ENCODE measurements around the gene KCNA5.

The KCNA5 gene

GRCh38 chr12:5083955-5084849, 40.5 kb downstream of the KCNA5 start:
- Histone ChIP-seq H2AFZ (ENCODE audit: low read depth, low read length) (no peak overlapping the region), H3K36me3 (ENCODE audit: insufficient read depth, low read length) (no peaks in the 10 kb centered on the region), H3K4me3 (ENCODE audit: low read depth in 1 of 2, low read length in 2 of 2) (no peak overlapping the region), H4K20me1 (ENCODE audit: insufficient read depth, low read length) (no peaks in the 10 kb centered on the region; the same call in 1 of the 2 replicates), H3K4me1 (ENCODE audit: insufficient read depth, low read length) (no peaks in the 10 kb centered on the region), H3K27ac (ENCODE audit: low read length) (no peak overlapping the region), H3K27me3 (ENCODE audit: insufficient read depth, low read length, poor library complexity) (peaks cover 11% of the 10 kb centered on the region), H3K4me2 (ENCODE audit: insufficient read depth, low read length) (no peak overlapping the region), H3K79me2 (ENCODE audit: insufficient read depth, low read length) (no peaks in the 10 kb centered on the region), H3K9me3 (ENCODE audit: insufficient read depth, low read length, severe bottlenecking) (no peaks in the 10 kb centered on the region), H3K9ac (ENCODE audit: low read depth, low read length) (no peak overlapping the region)
- peak; percentile 49 for DNase-seq
- peak; percentile 77 for TF ChIP-seq CTCF (IDR thresholded peaks at IDR 0.05; ENCODE audit: borderline replicate concordance, extremely low read depth, low read length, poor library complexity, severe bottlenecking)
- no peak for TF ChIP-seq EZH2 (IDR thresholded peaks at IDR 0.05; ENCODE audit: borderline replicate concordance, low read depth, low read length, severe bottlenecking)
- peak; percentile 57; the same call in 1 of the 3 replicates for ATAC-seq (ENCODE audit: insufficient read depth, low read depth)

GRCh38 chr12:5085896-5086295, 42.2 kb downstream of the KCNA5 start:
- Histone ChIP-seq H3K4me3 (ENCODE audit: low read depth in 1 of 2, low read length in 2 of 2) (no peak overlapping the region), H3K4me2 (ENCODE audit: insufficient read depth, low read length) (no peak overlapping the region), H3K9ac (ENCODE audit: low read depth, low read length) (no peak overlapping the region), H3K4me1 (ENCODE audit: insufficient read depth, low read length) (no peaks in the 10 kb centered on the region), H3K36me3 (ENCODE audit: insufficient read depth, low read length) (no peaks in the 10 kb centered on the region), H4K20me1 (ENCODE audit: insufficient read depth, low read length) (no peaks in the 10 kb centered on the region; the same call in 1 of the 2 replicates), H2AFZ (ENCODE audit: low read depth, low read length) (no peak overlapping the region), H3K27me3 (ENCODE audit: insufficient read depth, low read length, poor library complexity) (no peaks in the 10 kb centered on the region), H3K9me3 (ENCODE audit: insufficient read depth, low read length, severe bottlenecking) (no peaks in the 10 kb centered on the region), H3K27ac (ENCODE audit: low read length) (no peak overlapping the region), H3K79me2 (ENCODE audit: insufficient read depth, low read length) (no peaks in the 10 kb centered on the region)
- TF ChIP-seq EZH2 (IDR thresholded peaks at IDR 0.05; ENCODE audit: borderline replicate concordance, low read depth, low read length, severe bottlenecking) = no peak
- DNase-seq (no peak), ATAC-seq (ENCODE audit: insufficient read depth, low read depth) (no peak)

GRCh38 chr12:5087831-5088554, 44.3 kb downstream of the KCNA5 start:
- Histone ChIP-seq H3K9ac (ENCODE audit: low read depth, low read length) (no peak overlapping the region), H3K79me2 (ENCODE audit: insufficient read depth, low read length) (no peaks in the 10 kb centered on the region), H3K36me3 (ENCODE audit: insufficient read depth, low read length) (no peaks in the 10 kb centered on the region), H3K9me3 (ENCODE audit: insufficient read depth, low read length, severe bottlenecking) (no peaks in the 10 kb centered on the region), H2AFZ (ENCODE audit: low read depth, low read length) (no peak overlapping the region), H3K4me3 (ENCODE audit: low read depth in 1 of 2, low read length in 2 of 2) (no peak overlapping the region), H3K27ac (ENCODE audit: low read length) (no peak overlapping the region), H3K4me2 (ENCODE audit: insufficient read depth, low read length) (no peak overlapping the region), H3K27me3 (ENCODE audit: insufficient read depth, low read length, poor library complexity) (peaks cover 4% of the 10 kb centered on the region), H4K20me1 (ENCODE audit: insufficient read depth, low read length) (no peaks in the 10 kb centered on the region; the same call in 1 of the 2 replicates), H3K4me1 (ENCODE audit: insufficient read depth, low read length) (no peaks in the 10 kb centered on the region)
- no peak for DNase-seq
- ATAC-seq (ENCODE audit: insufficient read depth, low read depth) = no peak
- TF ChIP-seq EZH2 (IDR thresholded peaks at IDR 0.05; ENCODE audit: borderline replicate concordance, low read depth, low read length, severe bottlenecking) (no peak), CTCF (IDR thresholded peaks at IDR 0.05; ENCODE audit: borderline replicate concordance, extremely low read depth, low read length, poor library complexity, severe bottlenecking) (no peak)
